Measurements from ENCODE around the gene PTPRZ1.

DNA sequence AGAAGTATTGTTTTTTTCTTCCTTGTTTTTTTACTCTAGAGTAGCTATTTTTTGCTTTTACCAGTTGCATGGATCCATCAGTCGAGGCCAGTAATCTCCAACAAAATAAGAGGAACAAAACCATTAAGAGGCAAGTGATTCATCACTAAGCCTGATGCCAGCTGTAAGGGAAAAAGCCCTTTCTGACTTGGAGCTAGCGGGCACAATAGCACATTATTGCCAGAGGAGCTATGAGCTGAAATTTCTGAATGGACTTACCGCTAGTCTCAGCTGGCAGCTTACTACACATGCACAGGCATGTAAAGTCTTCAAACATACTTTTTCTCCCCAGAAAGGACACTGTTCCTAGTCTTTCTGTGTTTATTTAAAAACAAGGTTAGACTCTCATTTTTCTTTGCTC is 41.6 kb upstream of the PTPRZ1 start:
- TF ChIP-seq, protein P1, sequence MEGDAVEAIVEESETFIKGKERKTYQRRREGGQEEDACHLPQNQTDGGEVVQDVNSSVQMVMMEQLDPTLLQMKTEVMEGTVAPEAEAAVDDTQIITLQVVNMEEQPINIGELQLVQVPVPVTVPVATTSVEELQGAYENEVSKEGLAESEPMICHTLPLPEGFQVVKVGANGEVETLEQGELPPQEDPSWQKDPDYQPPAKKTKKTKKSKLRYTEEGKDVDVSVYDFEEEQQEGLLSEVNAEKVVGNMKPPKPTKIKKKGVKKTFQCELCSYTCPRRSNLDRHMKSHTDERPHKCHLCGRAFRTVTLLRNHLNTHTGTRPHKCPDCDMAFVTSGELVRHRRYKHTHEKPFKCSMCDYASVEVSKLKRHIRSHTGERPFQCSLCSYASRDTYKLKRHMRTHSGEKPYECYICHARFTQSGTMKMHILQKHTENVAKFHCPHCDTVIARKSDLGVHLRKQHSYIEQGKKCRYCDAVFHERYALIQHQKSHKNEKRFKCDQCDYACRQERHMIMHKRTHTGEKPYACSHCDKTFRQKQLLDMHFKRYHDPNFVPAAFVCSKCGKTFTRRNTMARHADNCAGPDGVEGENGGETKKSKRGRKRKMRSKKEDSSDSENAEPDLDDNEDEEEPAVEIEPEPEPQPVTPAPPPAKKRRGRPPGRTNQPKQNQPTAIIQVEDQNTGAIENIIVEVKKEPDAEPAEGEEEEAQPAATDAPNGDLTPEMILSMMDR (IDR thresholded peaks at IDR 0.05), result no peak
- TF ChIP-seq EZH2 (IDR thresholded peaks at IDR 0.05; ENCODE audit: borderline replicate concordance, insufficient read depth, low read depth, low read length, poor library complexity, severe bottlenecking), result no peak

Data from B cell (primary cell).